ENCODE data around the gene RAB30. TPM values are rescaled to one million over a fixed set of nuclear protein-coding genes. Genes with fewer than 3 reads are reported as not detected.

Gene RAB30
- polyA plus RNA-seq, 4 donors, result 3.2 to 15.9 (median 8.9) TPM

- Histone ChIP-seq H3K4me1 (ENCODE audit: control insufficient read depth in 3 of 3, insufficient read depth in 2 of 3, low read depth in 1 of 3, low read length in 2 of 3) (peaks cover 0 to 9% (median 3%) of the 10 kb centered on the region in 3 donors), H3K27ac (ENCODE audit: low read depth in 1 of 3, low read length in 2 of 3) (peak overlapping the region; percentile 9 to 49 (median 38)), H3K36me3 (ENCODE audit: control insufficient read depth in 3 of 3, insufficient read depth in 2 of 3, low read depth in 1 of 3, low read length in 3 of 3) (no peaks in the 10 kb centered on the region), H3K27me3 (ENCODE audit: control insufficient read depth in 3 of 3, insufficient read depth in 3 of 3, low read length in 3 of 3) (no peaks in the 10 kb centered on the region), H3K4me3 (ENCODE audit: low read depth in 1 of 3, low read length in 3 of 3) (no peak overlapping the region), H3K9me3 (ENCODE audit: control insufficient read depth in 2 of 2, insufficient read depth in 1 of 2, low read depth in 1 of 2, low read length in 1 of 2) (peaks cover 0 to 6% of the 10 kb centered on the region in 2 donors)
- FAIRE-seq (no peak), DNase-seq (peak; percentile 52 to 96)
- WGBS, 3 donors, result 48 to 81% (median 54%) methylated on average over 3 of the region's 3 CpGs
Measured at GRCh38 chr11:83054904-83055380, 16.8 kb downstream of the RAB30 start.

GRCh38 chr11:83054001-83054400 lies 17.7 kb downstream of the RAB30 start:
- H3K36me3 ChIP-seq (ENCODE audit: control insufficient read depth in 3 of 3, insufficient read depth in 2 of 3, low read depth in 1 of 3, low read length in 3 of 3), result no peaks in the 10 kb centered on the region
- H3K27ac ChIP-seq (ENCODE audit: low read depth in 1 of 3, low read length in 2 of 3), result no peak overlapping the region
- no peak overlapping the region for H3K4me3 ChIP-seq (ENCODE audit: low read depth in 1 of 3, low read length in 3 of 3)
- DNase-seq (no peak), FAIRE-seq (no peak)
- H3K27me3 ChIP-seq (ENCODE audit: control insufficient read depth in 3 of 3, insufficient read depth in 3 of 3, low read length in 3 of 3), result no peaks in the 10 kb centered on the region
- peaks cover 0 to 6% of the 10 kb centered on the region in 2 donors for H3K9me3 ChIP-seq (ENCODE audit: control insufficient read depth in 2 of 2, insufficient read depth in 1 of 2, low read depth in 1 of 2, low read length in 1 of 2)
- 66 to 76% (median 70%) methylated on average over 2 of the region's 2 CpGs for WGBS, 3 donors
- peaks cover 0 to 9% (median 3%) of the 10 kb centered on the region in 3 donors for H3K4me1 ChIP-seq (ENCODE audit: control insufficient read depth in 3 of 3, insufficient read depth in 2 of 3, low read depth in 1 of 3, low read length in 2 of 3)

DNA sequence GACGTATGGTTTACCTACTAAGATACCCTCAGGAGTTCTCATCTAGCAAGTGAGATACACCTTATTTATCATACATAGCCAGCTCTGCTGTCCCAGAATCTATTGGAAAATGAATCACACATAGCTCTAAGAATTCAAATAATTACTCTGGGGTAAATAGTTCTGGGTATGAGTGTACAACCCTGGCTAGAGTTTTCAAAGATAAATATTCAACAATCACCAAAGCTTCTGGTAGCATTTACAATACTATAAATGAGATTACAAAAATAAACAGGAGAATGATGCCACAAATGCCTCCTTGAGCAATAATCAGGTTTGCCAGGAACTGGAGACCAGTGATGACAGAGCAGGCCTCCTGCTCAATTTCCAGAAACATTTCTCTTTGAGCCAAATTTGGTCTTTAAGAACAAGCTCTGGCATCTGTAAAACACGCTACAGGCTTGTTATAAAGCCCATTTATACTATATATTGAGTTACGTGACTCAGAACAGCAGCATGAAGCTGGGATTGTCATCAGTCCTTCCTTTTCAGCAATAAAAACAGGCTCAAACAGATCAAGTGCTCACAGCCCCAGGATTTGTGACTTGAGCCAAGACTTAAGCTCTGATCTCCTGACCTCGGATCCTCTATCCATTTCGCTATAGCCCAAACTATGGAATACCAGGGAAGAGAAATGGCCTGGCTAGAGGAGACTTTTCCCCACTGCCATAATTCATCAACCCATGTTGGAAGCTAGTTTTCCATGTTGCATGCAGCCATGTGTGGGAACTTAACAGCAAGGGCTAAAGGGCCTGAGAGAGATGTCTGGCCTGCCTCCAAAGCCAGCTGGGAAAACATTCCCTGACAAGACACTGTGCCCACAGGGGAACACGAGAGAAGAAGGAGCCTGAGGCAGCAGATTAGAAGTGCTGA lies 19.7 kb downstream of the RAB30 start:
- Histone ChIP-seq H3K9me3 (ENCODE audit: control insufficient read depth in 2 of 2, insufficient read depth in 1 of 2, low read depth in 1 of 2, low read length in 1 of 2) (peaks cover 0 to 6% of the 10 kb centered on the region in 2 donors), H3K4me3 (ENCODE audit: low read depth in 1 of 3, low read length in 3 of 3) (no peak overlapping the region), H3K36me3 (ENCODE audit: control insufficient read depth in 3 of 3, insufficient read depth in 2 of 3, low read depth in 1 of 3, low read length in 3 of 3) (no peaks in the 10 kb centered on the region), H3K4me1 (ENCODE audit: control insufficient read depth in 3 of 3, insufficient read depth in 2 of 3, low read depth in 1 of 3, low read length in 2 of 3) (peaks cover 0 to 9% (median 3%) of the 10 kb centered on the region in 3 donors), H3K27ac (ENCODE audit: low read depth in 1 of 3, low read length in 2 of 3) (peak overlapping the region in 1 of 3 donors; percentile 79), H3K27me3 (ENCODE audit: control insufficient read depth in 3 of 3, insufficient read depth in 3 of 3, low read length in 3 of 3) (no peaks in the 10 kb centered on the region)
- 66 to 75% (median 73%) methylated on average over 6 of the region's 6 CpGs for WGBS, 3 donors
- FAIRE-seq, result no peak
- DNase-seq, result no peak

DNA sequence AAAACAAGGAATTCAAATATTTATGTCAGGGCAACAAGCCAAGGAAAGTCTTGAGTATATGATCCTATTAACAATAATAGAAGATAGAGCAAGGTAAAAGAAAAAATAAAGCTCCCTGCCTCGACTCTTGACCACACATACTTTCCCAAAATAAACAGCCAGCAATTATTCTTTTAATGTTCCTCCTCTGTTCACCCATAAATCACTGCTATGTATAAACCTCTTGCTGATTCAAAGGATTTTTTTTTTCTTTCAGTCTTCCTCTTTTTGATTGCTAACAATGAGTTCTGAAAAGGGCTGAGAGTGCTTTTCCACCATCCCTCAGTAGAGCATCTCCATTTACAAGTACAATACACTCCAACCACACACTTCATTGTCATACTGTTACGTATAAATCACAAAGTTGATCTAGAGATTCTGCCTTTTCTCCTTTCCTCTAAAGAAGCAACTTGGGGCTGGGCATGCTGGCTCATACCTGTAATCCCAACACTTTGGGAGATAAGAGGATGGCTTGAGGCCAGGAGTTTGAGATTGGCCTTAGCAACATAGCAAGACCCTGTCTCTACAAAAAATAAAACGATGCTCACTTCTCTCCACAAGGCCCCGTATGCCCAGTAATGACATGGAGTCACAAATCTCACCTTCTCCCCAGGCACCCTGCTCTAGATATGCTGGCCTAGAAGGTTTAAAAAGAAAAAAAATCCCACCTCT lies 24.0 kb downstream of the RAB30 start:
- 64 to 69% (median 67%) methylated on average over 4 of the region's 4 CpGs for WGBS, 3 donors
- no peaks in the 10 kb centered on the region for H3K36me3 ChIP-seq (ENCODE audit: control insufficient read depth in 3 of 3, insufficient read depth in 2 of 3, low read depth in 1 of 3, low read length in 3 of 3)
- H3K4me3 ChIP-seq (ENCODE audit: low read depth in 1 of 3, low read length in 3 of 3), result no peak overlapping the region
- FAIRE-seq (no peak), DNase-seq (no peak)
- no peaks in the 10 kb centered on the region for H3K27me3 ChIP-seq (ENCODE audit: control insufficient read depth in 3 of 3, insufficient read depth in 3 of 3, low read length in 3 of 3)
- H3K9me3 ChIP-seq (ENCODE audit: control insufficient read depth in 2 of 2, insufficient read depth in 1 of 2, low read depth in 1 of 2, low read length in 1 of 2), result peaks cover 0 to 6% of the 10 kb centered on the region in 2 donors
- no peak overlapping the region for H3K27ac ChIP-seq (ENCODE audit: low read depth in 1 of 3, low read length in 2 of 3)
- peaks cover 0 to 7% (median 0%) of the 10 kb centered on the region in 3 donors for H3K4me1 ChIP-seq (ENCODE audit: control insufficient read depth in 3 of 3, insufficient read depth in 2 of 3, low read depth in 1 of 3, low read length in 2 of 3)

GRCh38 chr11:83046621-83047172 lies 25.0 kb downstream of the RAB30 start:
- Histone ChIP-seq H3K27me3 (ENCODE audit: control insufficient read depth in 3 of 3, insufficient read depth in 3 of 3, low read length in 3 of 3) (no peaks in the 10 kb centered on the region), H3K9me3 (ENCODE audit: control insufficient read depth in 2 of 2, insufficient read depth in 1 of 2, low read depth in 1 of 2, low read length in 1 of 2) (peaks cover 0 to 6% of the 10 kb centered on the region in 2 donors), H3K4me1 (ENCODE audit: control insufficient read depth in 3 of 3, insufficient read depth in 2 of 3, low read depth in 1 of 3, low read length in 2 of 3) (peaks cover 0 to 5% (median 0%) of the 10 kb centered on the region in 3 donors), H3K4me3 (ENCODE audit: low read depth in 1 of 3, low read length in 3 of 3) (no peak overlapping the region), H3K36me3 (ENCODE audit: control insufficient read depth in 3 of 3, insufficient read depth in 2 of 3, low read depth in 1 of 3, low read length in 3 of 3) (no peaks in the 10 kb centered on the region), H3K27ac (ENCODE audit: low read depth in 1 of 3, low read length in 2 of 3) (no peak overlapping the region)
- FAIRE-seq (no peak), DNase-seq (no peak)
- 88 to 93% (median 92%) methylated on average over 4 of the region's 4 CpGs for WGBS, 3 donors

DNA sequence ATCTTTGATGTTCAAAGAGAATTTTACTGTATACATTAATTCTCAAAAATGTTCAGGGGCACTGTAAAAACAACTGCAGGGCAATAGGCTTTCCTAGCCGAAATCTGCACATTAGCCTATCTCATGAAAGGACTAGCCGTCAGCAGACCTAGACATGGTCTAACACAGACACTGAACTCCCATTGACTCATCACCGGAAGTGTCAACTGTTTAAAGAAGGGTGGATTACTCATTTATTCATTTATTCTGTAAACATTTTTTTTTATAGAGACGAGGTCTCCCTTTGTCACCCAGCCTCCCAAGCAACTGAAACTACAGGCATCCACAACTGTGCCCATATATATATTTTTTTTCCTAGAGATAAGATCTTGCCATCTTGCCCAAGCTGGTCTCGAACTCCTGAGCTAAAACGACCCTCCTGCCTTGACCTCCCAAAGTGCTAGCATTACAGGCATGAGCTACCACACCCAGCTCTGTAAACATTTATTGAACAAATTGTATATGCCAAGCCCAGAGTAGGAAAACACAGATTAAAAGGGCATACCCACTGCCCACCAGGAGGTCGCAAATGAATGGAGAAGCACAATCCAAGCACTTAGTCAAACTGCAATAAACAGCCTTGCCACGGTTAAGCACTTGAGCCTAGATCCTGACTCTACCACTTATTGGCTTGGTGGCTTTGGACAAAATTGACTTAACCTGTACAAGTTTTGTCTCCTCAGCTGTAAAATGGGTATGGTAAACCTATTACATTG lies 26.6 kb downstream of the RAB30 start:
- H3K4me3 ChIP-seq (ENCODE audit: low read depth in 1 of 3, low read length in 3 of 3), result no peak overlapping the region
- H3K9me3 ChIP-seq (ENCODE audit: control insufficient read depth in 2 of 2, insufficient read depth in 1 of 2, low read depth in 1 of 2, low read length in 1 of 2), result no peaks in the 10 kb centered on the region
- H3K4me1 ChIP-seq (ENCODE audit: control insufficient read depth in 3 of 3, insufficient read depth in 2 of 3, low read depth in 1 of 3, low read length in 2 of 3), result peaks cover 0 to 5% (median 0%) of the 10 kb centered on the region in 3 donors
- H3K27me3 ChIP-seq (ENCODE audit: control insufficient read depth in 3 of 3, insufficient read depth in 3 of 3, low read length in 3 of 3), result no peaks in the 10 kb centered on the region
- no peaks in the 10 kb centered on the region for H3K36me3 ChIP-seq (ENCODE audit: control insufficient read depth in 3 of 3, insufficient read depth in 2 of 3, low read depth in 1 of 3, low read length in 3 of 3)
- FAIRE-seq, result no peak
- H3K27ac ChIP-seq (ENCODE audit: low read depth in 1 of 3, low read length in 2 of 3), result no peak overlapping the region
- no peak for DNase-seq
- 60 to 70% (median 65%) methylated on average over 8 of the region's 8 CpGs for WGBS, 3 donors

GRCh38 chr11:83042964-83043711 lies 28.6 kb downstream of the RAB30 start:
- WGBS, 3 donors, result 69 to 80% (median 77%) methylated on average over 3 of the region's 3 CpGs
- FAIRE-seq, result no peak
- Histone ChIP-seq H3K4me3 (ENCODE audit: low read depth in 1 of 3, low read length in 3 of 3) (no peak overlapping the region), H3K27ac (ENCODE audit: low read depth in 1 of 3, low read length in 2 of 3) (no peak overlapping the region), H3K9me3 (ENCODE audit: control insufficient read depth in 2 of 2, insufficient read depth in 1 of 2, low read depth in 1 of 2, low read length in 1 of 2) (no peaks in the 10 kb centered on the region), H3K36me3 (ENCODE audit: control insufficient read depth in 3 of 3, insufficient read depth in 2 of 3, low read depth in 1 of 3, low read length in 3 of 3) (no peaks in the 10 kb centered on the region), H3K27me3 (ENCODE audit: control insufficient read depth in 3 of 3, insufficient read depth in 3 of 3, low read length in 3 of 3) (no peaks in the 10 kb centered on the region), H3K4me1 (ENCODE audit: control insufficient read depth in 3 of 3, insufficient read depth in 2 of 3, low read depth in 1 of 3, low read length in 2 of 3) (peaks cover 0 to 5% (median 0%) of the 10 kb centered on the region in 3 donors)
- no peak for DNase-seq
